Suppressor macrophage (primary cell): ENCODE data around the gene CHID1.

ENCODE experiments used
- DNase-seq, 4 experiments: peaks; one replicate each; pipeline ENCODE4 v3.0.0-alpha.2; 2020 to 2022

CHID1 gene

GRCh38 chr11:833849-834311 is 76.7 kb downstream of the CHID1 start:
- peak in 1 of 4 experiments; percentile 52 for DNase-seq

- peak; percentile 48 to 82 (median 65) for DNase-seq
Measured at GRCh38 chr11:833114-833791, 77.4 kb downstream of the CHID1 start.

- DNase-seq, result peak; percentile 65 to 89 (median 78)
Measured at GRCh38 chr11:832529-833113, 78.0 kb downstream of the CHID1 start, which contains the start of gene CD151. Gene CD151, plus strand, starts transcription at chr11:832952. Its CDS starts 3,118 bp downstream, at chr11:836070.

- no peak for DNase-seq
Measured at GRCh38 chr11:831961-832528, 78.6 kb downstream of the CHID1 start.

- DNase-seq, result no peak
Measured at GRCh38 chr11:831118-831864, 79.3 kb downstream of the CHID1 start.

GRCh38 chr11:830295-831117 is 80.1 kb downstream of the CHID1 start:
- peak; percentile 56 to 77 (median 60) for DNase-seq

- DNase-seq, result peak in 2 of 4 experiments; percentile 39 to 54
Measured at GRCh38 chr11:829847-830294, 80.7 kb downstream of the CHID1 start.

GRCh38 chr11:829176-829846 is 81.3 kb downstream of the CHID1 start:
- peak; percentile 39 to 61 (median 50) for DNase-seq

GRCh38 chr11:828506-829175 is 82.0 kb downstream of the CHID1 start:
- no peak for DNase-seq

GRCh38 chr11:827897-828192 is 82.8 kb downstream of the CHID1 start, which contains the start of gene CRACR2B:
Gene CRACR2B, plus strand, starts transcription at chr11:827919. Its CDS starts 689 bp downstream, at chr11:828608.
- no peak for DNase-seq

GRCh38 chr11:827146-827896 is 83.3 kb downstream of the CHID1 start:
- DNase-seq, result peak in 1 of 4 experiments; percentile 38

- no peak for DNase-seq
Measured at GRCh38 chr11:826836-827145, 83.8 kb downstream of the CHID1 start.

- DNase-seq, result no peak
Measured at GRCh38 chr11:826227-826621, 84.4 kb downstream of the CHID1 start.

- DNase-seq, result no peak
Measured at GRCh38 chr11:825366-826226, 85.0 kb downstream of the CHID1 start.

GRCh38 chr11:824942-825341 is 85.7 kb downstream of the CHID1 start:
- no peak for DNase-seq

- no peak for DNase-seq
Measured at GRCh38 chr11:824292-824880, 86.2 kb downstream of the CHID1 start.

- DNase-seq, result no peak
Measured at GRCh38 chr11:823441-824291, 86.9 kb downstream of the CHID1 start.
